Epithelial cell of umbilical artery (primary cell): Measurements from ENCODE around the gene HOXA5. TPM values are rescaled to one million over a fixed set of nuclear protein-coding genes. Genes with fewer than 3 reads are reported as not detected.

Source experiments
- total RNA-seq: library from RNA; depleted of rRNA; stranded (reverse); fragments of >200 nt; gene quantifications from 2 replicates; pipeline ENCODE4 v1.2.3, GENCODE V29; 2014

The HOXA5 gene
- 4.2 and 9.6 TPM in 2 replicates for total RNA-seq

DNA sequence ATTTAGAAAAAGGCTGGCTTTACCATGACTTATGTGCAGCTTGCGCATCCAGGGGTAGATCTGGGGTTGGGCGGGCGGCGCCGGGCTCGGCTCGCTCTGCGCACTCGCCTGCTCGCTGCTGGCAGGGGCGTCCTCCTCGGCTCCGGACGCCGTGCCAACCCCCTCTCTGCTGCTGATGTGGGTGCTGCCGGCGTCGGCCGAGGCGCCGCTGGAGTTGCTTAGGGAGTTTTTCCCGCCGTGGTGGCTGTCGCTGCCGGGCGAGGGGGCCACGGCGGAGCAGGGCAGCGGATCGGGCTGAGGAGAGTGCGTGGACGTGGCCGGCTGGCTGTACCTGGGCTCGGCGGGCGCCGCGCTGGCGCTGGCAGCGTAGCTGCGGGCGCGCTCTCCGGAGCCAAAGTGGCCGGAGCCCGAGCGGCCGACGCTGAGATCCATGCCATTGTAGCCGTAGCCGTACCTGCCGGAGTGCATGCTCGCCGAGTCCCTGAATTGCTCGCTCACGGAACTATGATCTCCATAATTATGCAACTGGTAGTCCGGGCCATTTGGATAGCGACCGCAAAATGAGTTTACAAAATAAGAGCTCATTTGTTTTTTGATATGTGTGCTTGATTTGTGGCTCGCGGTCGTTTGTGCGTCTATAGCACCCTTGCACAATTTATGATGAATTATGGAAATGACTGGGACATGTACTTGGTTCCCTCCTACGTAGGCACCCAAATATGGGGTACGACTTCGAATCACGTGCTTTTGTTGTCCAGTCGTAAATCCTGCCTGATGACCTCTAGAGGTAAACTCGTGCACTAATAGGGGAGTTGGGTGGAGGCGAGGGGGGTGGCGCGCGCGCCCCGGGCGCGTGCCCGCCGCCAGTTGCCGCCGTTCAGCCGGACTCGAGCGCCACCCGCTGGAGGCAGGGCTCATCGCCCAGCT is at the start of gene HOXA5:
TSS of gene HOXA5 (minus strand) at position 659 of the 927 bp plus-strand sequence. CDS start at position 585, 74 bp downstream.

DNA sequence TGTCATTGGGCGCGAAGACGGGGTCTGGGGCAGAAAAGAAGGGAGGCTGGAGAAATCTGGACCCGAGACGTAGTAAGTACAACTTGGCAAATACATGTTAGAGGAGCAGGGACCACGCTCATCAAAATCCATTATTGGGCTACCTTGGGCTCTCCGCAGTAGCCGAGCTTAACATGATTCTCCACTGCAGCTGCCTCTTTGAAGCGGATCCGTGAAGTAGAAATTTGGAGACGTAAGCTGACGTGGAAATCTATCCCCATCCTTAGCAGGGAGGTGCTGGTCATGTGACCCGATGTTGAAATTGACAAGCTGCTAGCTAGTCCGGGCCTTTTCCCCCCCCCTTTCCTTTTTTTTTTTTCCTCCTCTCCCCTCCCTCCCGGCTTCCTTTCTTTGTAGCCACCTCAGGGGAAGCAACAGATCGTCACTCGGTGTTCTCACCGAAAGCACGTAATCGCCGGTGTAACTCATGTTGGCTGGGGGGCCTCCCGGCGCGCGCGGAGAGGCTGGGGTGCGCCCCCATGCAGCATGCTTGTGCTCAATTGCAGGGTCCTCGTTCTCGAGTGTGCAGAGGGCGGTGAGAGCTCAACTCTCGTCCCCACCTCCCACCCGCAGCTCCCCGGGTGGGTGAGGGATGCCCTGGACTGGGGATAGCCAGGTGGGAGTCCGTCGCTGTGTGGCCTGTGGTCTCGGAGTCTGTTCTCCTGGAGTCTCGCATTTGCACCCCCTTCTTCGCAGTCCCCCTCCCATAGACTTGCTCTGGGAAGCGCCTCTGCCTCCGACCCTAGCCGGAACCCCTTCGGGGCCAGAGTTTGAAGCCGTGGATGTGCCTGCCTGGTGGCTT is 41.8 kb upstream of the HOXA5 start, which contains the start of gene HOXA11:
TSS of gene HOXA11 (minus strand) at position 220 of the 841 bp plus-strand sequence. CDS start at position 132, 88 bp downstream.

DNA sequence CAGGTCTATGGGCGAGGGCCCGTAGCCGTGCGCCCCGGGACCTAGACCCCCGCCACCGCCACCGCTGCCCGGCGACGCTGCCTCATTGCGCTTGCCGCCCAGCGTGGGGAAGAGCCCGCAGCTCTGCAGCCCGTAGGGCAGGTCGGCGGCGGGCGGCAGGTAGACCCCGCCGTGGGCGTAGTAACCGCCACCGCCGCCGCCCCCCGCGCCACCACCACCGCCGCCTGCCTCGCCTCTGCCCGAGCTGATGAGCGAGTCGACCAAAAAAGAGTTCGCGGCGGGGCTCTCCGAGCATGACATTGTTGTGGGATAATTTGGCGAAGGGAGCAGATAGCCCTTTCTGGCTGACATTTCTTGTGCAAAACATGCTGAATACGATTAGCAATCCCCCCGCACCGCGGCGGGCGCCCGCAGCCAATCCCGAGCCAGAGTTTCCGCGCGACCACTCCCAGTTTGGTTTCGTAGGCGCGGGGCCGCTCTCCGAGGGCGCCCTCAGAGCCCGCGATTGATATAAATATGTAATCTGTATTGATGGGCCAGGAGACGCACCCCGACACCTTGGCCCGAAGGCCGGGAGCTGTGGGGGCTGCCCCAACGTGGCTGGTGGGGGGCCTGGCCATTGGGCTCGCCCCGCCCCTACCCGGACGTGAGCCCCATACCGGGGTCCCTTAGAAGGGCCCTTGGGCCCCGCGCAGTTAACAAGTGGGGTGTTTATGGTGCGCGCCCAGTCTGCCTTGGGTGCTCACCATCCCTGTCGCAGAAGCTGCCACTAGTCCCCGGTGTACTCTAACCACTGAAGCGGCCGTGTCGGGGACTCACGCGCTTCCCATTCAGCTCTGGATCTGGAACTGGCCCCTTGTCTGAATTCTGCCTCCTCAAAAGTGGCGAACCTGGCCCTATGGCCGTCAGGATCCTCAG is 30.7 kb upstream of the HOXA5 start, which contains the start of gene HOXA10:
TSS of gene HOXA10 (minus strand) at position 365 of the 918 bp plus-strand sequence. CDS start at position 351, 14 bp downstream.

DNA sequence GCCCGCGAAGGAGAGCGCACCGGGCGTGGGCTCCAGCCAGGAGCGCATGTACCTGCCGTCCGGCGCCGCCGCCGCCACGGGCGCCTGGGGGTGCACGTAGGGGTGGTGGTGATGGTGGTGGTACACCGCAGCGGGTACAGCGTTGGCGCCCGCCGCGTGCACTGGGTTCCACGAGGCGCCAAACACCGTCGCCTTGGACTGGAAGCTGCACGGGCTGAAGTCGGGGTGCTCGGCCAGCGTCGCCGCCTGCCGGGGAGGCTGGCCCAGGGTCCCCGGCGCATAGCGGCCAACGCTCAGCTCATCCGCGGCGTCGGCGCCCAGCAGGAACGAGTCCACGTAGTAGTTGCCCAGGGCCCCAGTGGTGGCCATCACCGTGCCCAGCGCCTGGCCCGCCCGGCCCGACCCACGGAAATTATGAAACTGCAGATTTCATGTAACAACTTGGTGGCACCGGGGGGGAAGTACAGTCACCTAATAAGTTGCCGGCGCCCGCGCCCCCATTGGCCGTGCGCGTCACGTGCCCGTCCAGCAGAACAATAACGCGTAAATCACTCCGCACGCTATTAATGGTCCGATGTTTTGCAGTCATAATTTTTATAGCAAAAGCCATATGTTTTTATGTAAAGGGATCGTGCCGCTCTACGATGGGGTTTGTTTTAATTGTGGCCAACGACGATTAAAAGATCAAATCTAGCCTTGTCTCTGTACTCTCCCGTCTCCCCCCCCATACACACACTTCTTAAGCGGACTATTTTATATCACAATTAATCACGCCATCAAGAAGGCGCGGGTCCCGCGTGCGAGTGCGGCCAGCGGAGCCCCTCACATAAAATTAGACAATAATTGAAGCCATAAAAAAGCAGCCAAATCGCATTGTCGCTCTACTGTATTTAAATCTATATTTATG is 21.9 kb upstream of the HOXA5 start, which contains the start of gene HOXA9:
TSS of gene HOXA9 (minus strand) at position 449 of the 907 bp plus-strand sequence. CDS start at position 369, 80 bp downstream.

DNA sequence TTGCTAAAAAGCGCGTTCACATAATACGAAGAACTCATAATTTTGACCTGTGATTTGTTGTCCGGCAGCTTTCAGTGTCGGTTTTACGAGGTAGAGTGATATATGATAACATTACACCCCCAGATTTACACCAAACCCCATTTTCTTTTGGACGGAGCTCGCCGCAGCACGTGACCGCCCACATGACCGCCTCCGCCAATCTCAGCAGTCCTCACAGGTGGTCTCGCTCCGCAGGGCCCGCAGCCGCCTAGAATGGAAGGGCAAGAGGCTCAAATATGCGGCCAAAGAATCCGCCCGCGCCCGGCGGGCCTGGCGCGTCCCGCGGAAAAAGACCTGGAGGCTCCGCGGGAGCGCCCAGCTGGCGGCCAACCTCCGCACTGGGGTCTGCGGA is 13.0 kb upstream of the HOXA5 start, which contains the start of gene HOXA7:
TSS of gene HOXA7 (minus strand) at position 168 of the 391 bp plus-strand sequence. CDS start at position 38, 130 bp downstream.

DNA sequence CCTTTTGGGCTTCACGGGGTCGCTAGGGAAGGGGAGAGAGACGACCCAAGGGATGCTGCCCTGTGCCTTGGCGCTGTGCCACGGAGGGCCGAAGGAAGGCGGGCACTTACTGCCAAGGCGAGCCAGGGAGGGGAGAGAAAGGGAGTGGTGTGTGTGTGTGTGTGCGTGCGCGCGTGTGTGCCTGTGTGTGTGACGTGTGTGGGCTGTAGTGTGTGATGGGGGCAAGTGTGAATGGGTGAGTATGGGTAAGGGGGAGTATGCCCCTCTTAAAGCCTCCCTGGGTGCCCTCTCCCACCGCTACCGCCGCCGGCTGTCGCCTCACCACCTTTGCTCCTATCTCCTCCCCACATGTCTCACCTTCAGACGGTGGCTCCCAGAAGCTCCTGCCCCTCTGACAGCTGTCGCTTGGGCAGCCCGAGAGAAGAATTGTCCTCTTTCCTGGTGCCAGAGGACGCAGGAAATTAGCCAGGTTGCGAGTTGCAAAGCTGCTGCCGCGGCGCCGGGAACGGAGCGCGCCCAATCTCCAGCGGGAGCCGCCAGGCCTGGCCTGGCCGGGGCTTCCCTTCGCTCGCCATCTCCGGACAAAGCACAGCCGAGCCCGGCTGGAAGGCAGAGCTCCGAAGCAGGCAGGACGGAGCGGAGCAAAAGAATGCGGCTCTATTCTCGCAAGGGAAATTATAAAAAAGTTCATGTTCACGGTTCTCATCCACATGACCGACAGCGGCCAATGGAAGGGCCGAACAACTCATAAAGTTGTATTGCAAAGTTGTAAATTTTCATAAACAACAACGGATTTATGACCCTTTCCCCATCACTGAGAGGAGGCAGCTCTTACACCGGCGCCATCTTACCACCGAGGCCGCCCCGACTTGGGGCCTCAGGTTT is 8.7 kb upstream of the HOXA5 start, which contains the start of gene HOXA3:
TSS of gene HOXA3 (minus strand) at position 653 of the 885 bp plus-strand sequence. CDS start 41,943 bp downstream, outside the sequence.

DNA sequence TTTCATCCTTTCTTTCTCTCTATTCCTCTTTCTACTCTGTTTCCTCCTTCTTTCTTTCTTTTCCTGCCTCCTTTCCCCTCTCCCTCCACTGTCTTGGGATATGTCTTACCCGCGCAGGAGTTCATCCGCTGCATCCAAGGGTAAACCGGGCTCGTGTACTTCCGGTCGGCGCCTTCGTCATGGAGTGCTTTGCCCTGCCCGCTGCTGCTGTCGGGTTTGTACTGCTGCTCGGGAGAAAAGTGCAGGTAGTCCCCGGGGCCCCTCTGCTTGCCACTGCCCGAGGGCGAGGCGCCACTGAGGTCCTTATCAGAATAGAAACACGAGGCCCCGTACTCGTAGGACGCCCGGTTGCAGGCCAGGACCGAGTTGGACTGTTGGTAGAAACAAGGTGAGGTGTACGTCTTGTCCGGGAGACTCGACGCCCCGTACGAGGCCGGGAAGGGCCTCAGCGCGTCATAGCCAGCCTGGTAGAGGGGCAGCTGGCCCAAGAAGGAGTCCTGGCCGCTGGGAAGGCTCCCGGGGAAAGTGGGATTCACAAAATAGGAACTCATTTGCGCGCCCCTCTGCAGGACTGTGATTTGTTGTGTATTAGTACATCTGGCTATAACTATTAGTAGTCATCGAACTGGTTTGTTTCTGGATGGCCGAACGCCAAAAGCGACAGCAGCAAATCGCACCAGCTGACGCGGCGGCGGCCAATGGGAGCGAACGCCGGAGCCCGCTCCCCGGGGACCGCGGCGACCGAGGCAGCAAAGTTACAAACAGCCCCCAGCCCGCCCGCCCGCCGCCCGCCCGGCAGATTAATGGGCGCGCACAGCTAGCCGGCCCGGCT is 3.9 kb upstream of the HOXA5 start, which contains the start of gene HOXA6:
TSS of gene HOXA6 (minus strand) at position 576 of the 832 bp plus-strand sequence. CDS start at position 551, 25 bp downstream.

DNA sequence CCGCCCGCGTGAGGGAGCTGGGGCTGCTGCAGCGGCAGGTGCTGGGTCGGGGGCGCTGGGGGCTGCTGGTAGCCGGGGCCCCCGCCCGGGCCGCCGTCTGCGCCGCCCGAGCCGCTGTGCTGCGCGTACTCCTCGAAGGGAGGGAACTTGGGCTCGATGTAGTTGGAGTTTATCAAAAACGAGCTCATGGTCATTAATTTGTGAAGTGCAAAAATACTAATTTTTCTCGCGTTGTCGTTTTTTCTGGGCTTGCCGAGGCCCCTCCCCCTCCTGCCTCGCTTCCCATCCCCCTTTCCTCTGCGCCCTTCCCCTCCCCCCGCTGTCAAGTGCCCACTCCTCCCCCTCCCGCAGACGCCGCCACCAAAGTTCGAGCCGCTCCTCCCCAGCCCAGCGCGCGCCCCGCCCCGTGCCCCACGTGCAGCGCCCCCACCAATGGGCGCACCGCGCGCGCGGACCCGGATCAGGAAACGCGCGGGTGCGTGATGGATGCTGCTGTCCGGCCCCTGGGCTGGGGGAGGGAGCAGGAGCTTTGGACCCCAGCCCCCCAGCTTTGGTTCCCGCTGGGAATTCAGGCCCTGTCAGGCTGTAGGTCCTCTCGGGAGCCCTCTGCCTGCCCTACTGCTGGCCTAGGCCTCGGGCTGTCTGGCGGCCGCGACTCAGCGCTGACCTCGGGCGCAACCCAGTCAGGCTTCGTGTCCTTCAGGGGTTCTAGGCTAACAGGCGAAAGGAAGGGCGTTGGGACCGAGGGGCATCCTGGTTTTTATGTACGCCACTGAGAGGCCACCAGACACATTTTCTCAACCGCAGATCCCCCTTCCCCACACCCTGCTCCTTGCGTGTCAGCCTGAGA is 12.7 kb downstream of the HOXA5 start, which contains the start of gene HOXA4:
TSS of gene HOXA4 (minus strand) at position 218 of the 850 bp plus-strand sequence. CDS start at position 194, 24 bp downstream.

DNA sequence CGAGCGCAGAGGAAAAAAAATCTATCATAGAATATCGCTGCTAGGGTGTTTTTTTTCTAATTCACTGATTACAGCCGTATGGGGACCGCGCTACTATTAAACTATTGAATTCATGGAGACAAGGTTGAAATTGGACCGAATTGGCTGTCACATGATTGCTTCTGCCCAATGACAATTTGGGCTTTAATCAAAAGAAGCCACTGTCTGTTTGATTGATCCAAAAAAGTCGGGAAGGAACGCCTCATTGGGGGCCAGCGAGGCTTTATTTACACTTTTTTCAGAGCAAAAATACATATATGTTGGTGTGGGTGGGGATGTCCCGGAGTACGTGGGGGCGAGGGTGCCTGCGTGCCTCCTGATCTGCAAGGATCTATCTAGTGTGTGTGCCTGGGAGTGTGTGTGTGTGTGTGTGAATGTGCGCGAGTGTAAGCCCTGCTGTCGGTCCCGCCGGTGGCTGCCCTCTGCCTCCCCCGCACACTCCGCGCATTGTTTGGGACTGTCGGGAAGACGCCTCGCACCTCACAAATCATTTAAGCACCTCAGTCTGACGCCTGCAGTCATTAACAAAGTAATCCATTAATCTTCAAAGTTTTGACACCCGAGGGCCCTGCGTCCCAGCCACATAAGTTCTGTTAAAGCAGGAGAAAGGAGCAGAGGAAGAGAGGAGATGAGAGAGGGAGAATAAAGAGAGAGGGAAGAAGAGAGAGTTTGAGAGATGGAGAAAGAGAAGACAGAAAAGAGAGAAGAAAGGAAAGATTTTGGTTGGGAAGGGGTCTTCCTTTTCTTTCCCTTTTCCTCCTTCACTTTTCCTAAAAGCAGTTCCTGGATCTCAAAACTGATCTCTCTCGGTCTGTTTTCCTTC is 40.7 kb downstream of the HOXA5 start, which contains the start of gene HOXA2:
TSS of gene HOXA2 (minus strand) at position 103 of the 862 bp plus-strand sequence. CDS start 183 bp downstream, outside the sequence.

DNA sequence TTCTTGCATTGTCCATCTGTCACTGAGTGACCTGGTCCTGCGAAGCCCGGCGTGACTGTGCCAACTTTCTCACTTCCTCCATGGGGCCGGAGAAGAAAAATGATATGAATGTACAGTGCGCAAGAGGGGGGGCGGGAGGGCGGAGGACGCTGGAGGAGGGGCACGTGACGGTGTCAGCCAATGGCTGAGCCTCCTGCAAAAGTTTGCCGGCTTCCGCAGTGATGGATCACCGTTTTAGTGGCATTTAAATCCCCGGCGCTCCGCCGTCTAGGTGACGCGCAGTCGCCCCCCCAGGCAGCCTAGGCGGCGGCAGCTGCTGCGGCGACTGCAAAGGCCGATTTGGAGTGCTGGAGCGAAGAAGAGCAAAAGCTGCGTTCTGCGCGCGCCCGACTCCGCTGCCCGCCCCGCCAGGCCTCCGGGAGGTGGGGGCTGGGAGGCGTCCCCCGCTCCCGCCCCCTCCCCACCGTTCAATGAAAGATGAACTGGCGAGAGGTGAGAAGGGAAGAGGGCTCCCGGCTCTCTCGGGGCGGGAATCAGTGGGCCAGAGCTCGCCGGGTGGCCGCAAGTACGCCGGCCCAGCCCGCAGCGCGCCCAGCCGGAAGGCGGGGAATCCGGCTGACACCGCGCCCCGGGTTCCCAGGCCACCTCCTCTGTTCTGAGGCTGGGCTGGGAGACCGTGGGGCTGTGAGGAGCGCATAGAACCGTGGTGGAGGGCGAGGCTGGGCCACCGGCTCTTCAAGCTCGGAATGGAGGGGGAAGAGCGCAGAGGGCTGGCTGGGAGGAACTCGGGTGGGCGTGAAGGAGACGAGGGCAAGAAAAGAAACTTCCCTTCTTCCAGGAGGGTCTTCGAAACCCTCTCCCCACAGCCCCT is 47.3 kb downstream of the HOXA5 start, which contains the start of gene HOXA1:
TSS of gene HOXA1 (minus strand) at position 104 of the 871 bp plus-strand sequence. CDS start at position 16, 88 bp downstream.

